ENCODE data around the gene TMEM254. TPM values are rescaled to one million over a fixed set of nuclear protein-coding genes. Genes with fewer than 3 reads are reported as not detected.

Gene TMEM254
- total and polyA plus RNA-seq, 2 of the 13 experiments (the other 11 are each of a cell fraction or from before 2014, with no cell fraction given), result 11.2 to 39.0 TPM

- TF ChIP-seq DZIP1 (CRISPR knock-in tag; IDR thresholded peaks at IDR 0.05) (no peak), ZNF17 (CRISPR knock-in tag; IDR thresholded peaks at IDR 0.05) (no peak), HMG20A (CRISPR knock-in tag; IDR thresholded peaks at IDR 0.05; ENCODE audit: borderline replicate concordance) (no peak), ATAD3A (CRISPR knock-in tag; IDR thresholded peaks at IDR 0.05) (no peak), ZBTB10 (CRISPR knock-in tag; IDR thresholded peaks at IDR 0.05; ENCODE audit: borderline replicate concordance) (no peak), ZNF709 (CRISPR knock-in tag; IDR thresholded peaks at IDR 0.05) (no peak), ZNF557 (CRISPR knock-in tag; IDR thresholded peaks at IDR 0.05) (no peak), SOX6 (IDR thresholded peaks at IDR 0.05) (no peak), SOX6 (CRISPR knock-in tag; IDR thresholded peaks at IDR 0.05) (peak; percentile 36; the same call in 1 of the 2 replicates), FOXO1 (CRISPR knock-in tag; IDR thresholded peaks at IDR 0.05) (no peak), ZNF616 (CRISPR knock-in tag; IDR thresholded peaks at IDR 0.05; ENCODE audit: low read depth) (no peak), PRDM10 (CRISPR knock-in tag; IDR thresholded peaks at IDR 0.05; ENCODE audit: low read depth) (no peak), FOXK1 (CRISPR knock-in tag; IDR thresholded peaks at IDR 0.05; ENCODE audit: borderline replicate concordance, low read depth) (no peak), SMYD3 (CRISPR knock-in tag; IDR thresholded peaks at IDR 0.05) (no peak), PITX1 (CRISPR knock-in tag; IDR thresholded peaks at IDR 0.05) (0 out of 2 replicates have a peak, but pooled peaks have one; percentile 4), DPF2 (CRISPR knock-in tag; IDR thresholded peaks at IDR 0.05; ENCODE audit: borderline replicate concordance, low read depth) (no peak), ZNF362 (CRISPR knock-in tag; IDR thresholded peaks at IDR 0.05; ENCODE audit: borderline replicate concordance) (no peak), ZFP1 (CRISPR knock-in tag; IDR thresholded peaks at IDR 0.05) (no peak), PPARG (CRISPR knock-in tag; conservative IDR thresholded peaks at IDR 0.05) (peak; percentile 95), CHD2 (IDR thresholded peaks at IDR 0.05; ENCODE audit: low read depth, low read length) (no peak), SAP130 (CRISPR knock-in tag; IDR thresholded peaks at IDR 0.05; ENCODE audit: low read depth) (0 out of 2 replicates have a peak, but pooled peaks have one; percentile 23), RAD51 (IDR thresholded peaks at IDR 0.05; ENCODE audit: borderline replicate concordance) (no peak), RARA (CRISPR knock-in tag; IDR thresholded peaks at IDR 0.05) (0 out of 2 replicates have a peak, but pooled peaks have one; percentile 15)
These were observed 32.5 kb downstream of the TMEM254 start (continued) for GRCh38 chr10:80110986-80111385.
